Liver (tissue), 9 donors: ENCODE data around the gene NHS. TPM values are rescaled to one million over a fixed set of nuclear protein-coding genes. Genes with fewer than 3 reads are reported as not detected.

Experiments used
- DNase-seq: peaks from one replicate; pipeline ENCODE4 v3.0.0-alpha.2; 2017; ENCODE audit warnings: low spot score
- H3K27ac ChIP-seq, 2 donors: one replicate each; pipeline ENCODE4 v1.7.0; 2013; ENCODE audit warnings: inconsistent platforms in 2 of 2, low read length in 2 of 2, control low read depth in 1 of 2, low read depth in 1 of 2, mild to moderate bottlenecking in 1 of 2
- H3K27me3 ChIP-seq, 4 donors: one replicate each; pipeline versions ENCODE4 v1.6.1 to v1.7.0; 2013; ENCODE audit warnings: low read length in 3 of 4, inconsistent platforms in 1 of 4, mild to moderate bottlenecking in 1 of 4, moderate library complexity in 1 of 4; ENCODE audit not compliant: control insufficient read depth in 4 of 4, insufficient read depth in 4 of 4
- H3K36me3 ChIP-seq, 4 donors: one replicate each; pipeline versions ENCODE4 v1.6.1 to v1.7.0; 2013; ENCODE audit warnings: low read length in 3 of 4, mild to moderate bottlenecking in 3 of 4, low read depth in 1 of 4, moderate library complexity in 1 of 4; ENCODE audit not compliant: control insufficient read depth in 4 of 4, insufficient read depth in 3 of 4
- H3K4me1 ChIP-seq, 4 donors: one replicate each; pipeline versions ENCODE4 v1.6.1 to v1.7.0; 2013; ENCODE audit warnings: low read length in 3 of 4, mild to moderate bottlenecking in 3 of 4, moderate library complexity in 1 of 4; ENCODE audit not compliant: control insufficient read depth in 4 of 4, insufficient read depth in 4 of 4
- H3K4me3 ChIP-seq, 3 donors: one replicate each; pipeline versions ENCODE4 v1.6.1 to v1.7.0; 2013; ENCODE audit warnings: low read length in 3 of 3, control low read depth in 1 of 3, low read depth in 1 of 3, mild to moderate bottlenecking in 1 of 3
- H3K9ac ChIP-seq, 2 donors: one replicate each; pipeline ENCODE4 v1.7.0; 2013; ENCODE audit warnings: low read length in 2 of 2, mild to moderate bottlenecking in 2 of 2, moderate library complexity in 2 of 2, control low read depth in 1 of 2, low read depth in 1 of 2
- H3K9me3 ChIP-seq, 4 donors: one replicate each; pipeline versions ENCODE4 v1.6.1 to v1.7.0; 2013; ENCODE audit warnings: low read length in 3 of 4; ENCODE audit not compliant: control insufficient read depth in 4 of 4
- CTCF ChIP-seq: fragments of 150-350 bp; IDR thresholded peaks from 2 replicates; pipeline ENCODE4 v1.5.1; 2017; ENCODE audit warnings: improper control_type of control experiment, low read depth, low read length; ENCODE audit not compliant: missing input control
- EGR1 ChIP-seq, 2 donors: IDR thresholded peaks; 2 replicates each; pipeline ENCODE4 v1.6.1; 2016 to 2018; ENCODE audit warnings: antibody characterized with exemption in 2 of 2, low read depth in 2 of 2
- FOXA1 ChIP-seq: IDR thresholded peaks from 2 replicates; pipeline ENCODE4 v1.6.1; 2016; ENCODE audit warnings: antibody characterized with exemption
- FOXA2 ChIP-seq: IDR thresholded peaks from 2 replicates; pipeline ENCODE4 v1.6.1; 2016; ENCODE audit warnings: antibody characterized with exemption
- GABPA ChIP-seq, 2 donors: IDR thresholded peaks in 1 of 2; conservative IDR thresholded peaks in 1 of 2; 2 replicates each; pipeline ENCODE4 v1.6.1; 2016; ENCODE audit warnings: antibody characterized with exemption in 2 of 2, mild to moderate bottlenecking in 1 of 2, moderate library complexity in 1 of 2
- HNF4A ChIP-seq, 2 donors: conservative IDR thresholded peaks; 2 replicates each; pipeline ENCODE4 v1.6.1; 2016; ENCODE audit warnings: antibody characterized with exemption in 2 of 2, mild to moderate bottlenecking in 2 of 2
- HNF4G ChIP-seq: IDR thresholded peaks from 2 replicates; pipeline ENCODE4 v1.6.1; 2016; ENCODE audit warnings: antibody characterized with exemption
- JUND ChIP-seq, 2 donors: IDR thresholded peaks; 2 replicates each; pipeline ENCODE4 v1.6.1; 2016; ENCODE audit warnings: antibody characterized with exemption in 2 of 2
- MAX ChIP-seq: IDR thresholded peaks from 2 replicates; pipeline ENCODE4 v1.6.1; 2016; ENCODE audit warnings: antibody characterized with exemption
- RAD21 ChIP-seq, 2 donors: IDR thresholded peaks; 2 replicates each; pipeline ENCODE4 v1.6.1; 2016; ENCODE audit warnings: antibody characterized with exemption in 2 of 2, mild to moderate bottlenecking in 2 of 2
- REST ChIP-seq: IDR thresholded peaks from 2 replicates; pipeline ENCODE4 v1.6.1; 2016; ENCODE audit warnings: antibody characterized with exemption, mild to moderate bottlenecking
- SP1 ChIP-seq: IDR thresholded peaks from 2 replicates; pipeline ENCODE4 v1.6.1; 2018; ENCODE audit warnings: antibody characterized with exemption, mild to moderate bottlenecking
- YY1 ChIP-seq: IDR thresholded peaks from 2 replicates; pipeline ENCODE4 v1.6.1; 2016; ENCODE audit warnings: antibody characterized with exemption, mild to moderate bottlenecking
- ZBTB33 ChIP-seq: IDR thresholded peaks from 2 replicates; pipeline ENCODE4 v1.6.1; 2016; ENCODE audit warnings: antibody characterized with exemption
- whole genome bisulfite sequencing: extraction: QIAGEN DNeasy Blood & Tissue Kit; methylation state at CpG from one replicate; pipeline ENCODE4 v1.1.7; 2013; 5-methylcytosine and 5-hydroxymethylcytosine counted together
- polyA plus RNA-seq, 2 donors: library from polyadenylated mRNA; stranded (reverse) in 1 of 2; unstranded in 1 of 2; fragments of 200-250 nt in 1 of 2; fragments of >200 nt in 1 of 2; fragmentation: Nextera tagmentation in 1 of 2; extraction: Ambion mirVana in 1 of 2; gene quantifications; one replicate each; pipeline versions ENCODE4 v1.2.1 to v1.2.3, GENCODE V29; 2013 to 2015
- total RNA-seq, 2 donors: library from RNA; depleted of rRNA; stranded (reverse); fragments of >200 nt; gene quantifications; one replicate each; pipeline ENCODE4 v1.2.3, GENCODE V29; 2014
- donor health status: healthy.
- donor health status: healthy.
- donor health status: healthy.
- donor health status: healthy.
- donor health status: healthy.

NHS gene
- total and polyA plus RNA-seq, 4 donors = 0.03 to 0.17 (median 0.10) TPM

- no peaks in the 10 kb centered on the region for H3K27me3 ChIP-seq
- DNase-seq = no peak
- no peak for TF ChIP-seq HNF4G
- TF ChIP-seq RAD21 (IDR thresholded peaks at IDR 0.05) = peak; percentile 85 to 92
- TF ChIP-seq CTCF = peak; percentile 67
- H3K9ac ChIP-seq = no peak overlapping the region
- H3K27ac ChIP-seq = no peak overlapping the region
- no peaks in the 10 kb centered on the region for H3K36me3 ChIP-seq
- H3K9me3 ChIP-seq = no peaks in the 10 kb centered on the region
- H3K4me1 ChIP-seq = no peaks in the 10 kb centered on the region
- no peak overlapping the region for H3K4me3 ChIP-seq
- WGBS = 55% methylated on average over 4 of the region's 4 CpGs
These were observed 315.0 kb downstream of the NHS start for GRCh38 chrX:17689971-17690409.

GRCh38 chrX:17692709-17693346, 317.8 kb downstream of the NHS start:
- TF ChIP-seq SP1 (no peak), RAD21 (IDR thresholded peaks at IDR 0.05) (no peak), HNF4A (conservative IDR thresholded peaks at IDR 0.05) (no peak), REST (no peak), EGR1 (IDR thresholded peaks at IDR 0.05; ENCODE audit: low read depth in 2 of 2) (no peak), JUND (IDR thresholded peaks at IDR 0.05) (no peak), HNF4G (no peak), ZBTB33 (no peak), GABPA (IDR thresholded peaks at IDR 0.05 in 1 of 2, conservative IDR thresholded peaks at IDR 0.05 in 1 of 2) (no peak), YY1 (no peak), CTCF (no peak), MAX (no peak), FOXA1 (no peak), FOXA2 (no peak)
- Histone ChIP-seq H3K27me3 (no peaks in the 10 kb centered on the region), H3K4me3 (no peak overlapping the region), H3K27ac (no peak overlapping the region), H3K9ac (no peak overlapping the region), H3K4me1 (no peaks in the 10 kb centered on the region), H3K36me3 (no peaks in the 10 kb centered on the region), H3K9me3 (no peaks in the 10 kb centered on the region)
- 82% methylated on average over 5 of the region's 5 CpGs for WGBS
- no peak for DNase-seq
